HCT116 (cell line): ENCODE measurements around the gene KRTAP10-1. TPM values are rescaled to one million over a fixed set of nuclear protein-coding genes. Genes with fewer than 3 reads are reported as not detected.
A peak's percentile ranks its signal among the peaks of the same experiment; 100 is the strongest.

Experiments
- ATAC-seq: fragments of 200-7000 bp; cut with Tn5 transposase; 2 replicates; pipeline ENCODE4 v1.9.1; 2020; ENCODE audit warnings: mild to moderate bottlenecking, moderate library complexity
- BruUV-seq: library from RNA; stranded (reverse); fragments of 400-500 nt; replicated peaks from 2 replicates; lab custom pipeline; 2021; lab: Mats Ljungman, UMichigan
- CTCF ChIA-PET: fragments of 300-600 bp; sonication (Branson Sonifier 250); formaldehyde crosslinking; loops from one replicate; lab custom pipeline; 2021; ENCODE audit warnings: antibody characterized with exemption; lab: Charles Lee
- POLR2A ChIA-PET: fragments of 300-600, 350-600 bp; sonication (Branson Sonifier 250); formaldehyde crosslinking; loops from one replicate; lab custom pipeline; 2021; ENCODE audit warnings: antibody characterized with exemption; lab: Charles Lee
- RAD21 ChIA-PET, 2 experiments: fragments of 300-600 bp; sonication (Branson Sonifier 250); formaldehyde crosslinking; loops; one replicate each; lab custom pipeline; 2023; ENCODE audit warnings: low total read pairs in 2 of 2; ENCODE audit not compliant: uncharacterized antibody in 2 of 2, unreplicated experiment in 2 of 2, low non-redundant PET in 1 of 2; lab: Charles Lee
- DNase-seq: peaks from one replicate; pipeline ENCODE4 v3.0.0-alpha.2; 2010; ENCODE audit warnings: low read depth, low spot score
- H2AFZ ChIP-seq: fragments of 200-600 bp; shearing (Covaris generic), sonication (generic); 2 replicates; pipeline ENCODE4 v1.6.1; 2017; ENCODE audit warnings: low read depth, mixed run types, mixed read lengths, antibody characterized with exemption, low read length; ENCODE audit not compliant: poor library complexity, severe bottlenecking
- H3K27ac ChIP-seq: 2 replicates; pipeline ENCODE4 v1.5.1; 2012; ENCODE audit warnings: low read depth, low read length
- H3K27me3 ChIP-seq: fragments of 200-600 bp; sonication (generic); 2 replicates; pipeline ENCODE4 v1.6.1; 2016; ENCODE audit warnings: mixed run types, low read length, mixed read lengths; ENCODE audit not compliant: insufficient read depth
- H3K36me3 ChIP-seq, 2 experiments: fragments of 200-500 bp in 1 of 2; fragments of 200-600 bp in 1 of 2; sonication (Bioruptor generic) in 1 of 2; sonication (generic) in 1 of 2; 2 replicates each; pipeline versions ENCODE4 v1.5.1 to v1.6.1; 2014 to 2016; ENCODE audit warnings: low read length in 2 of 2, inconsistent platforms in 1 of 2, mixed read lengths in 1 of 2, mixed run types in 1 of 2; ENCODE audit not compliant: insufficient read depth in 2 of 2, control insufficient read depth in 1 of 2
- H3K4me1 ChIP-seq, 2 experiments: fragments of 200-600 bp in 1 of 2; sonication (generic) in 1 of 2; 2 replicates each; pipeline versions ENCODE4 v1.5.1 to v1.6.1; 2012 to 2017; ENCODE audit warnings: low read length in 2 of 2, inconsistent platforms in 1 of 2, mild to moderate bottlenecking in 1 of 2, mixed read lengths in 1 of 2, mixed run types in 1 of 2, moderate library complexity in 1 of 2; ENCODE audit not compliant: insufficient read depth in 2 of 2, control insufficient read depth in 1 of 2
- H3K4me2 ChIP-seq: fragments of 200-600 bp; sonication (generic); 2 replicates; pipeline ENCODE4 v1.6.1; 2017; ENCODE audit warnings: mixed run types, low read length, mixed read lengths
- H3K4me3 ChIP-seq, 2 experiments: fragments of 200-600 bp in 1 of 2; sonication (generic) in 1 of 2; replicated peaks in 1 of 2; 2 replicates each; pipeline ENCODE4 v1.5.1; 2011 to 2016; ENCODE audit warnings: low read length in 2 of 2, control low read depth in 1 of 2, low read depth in 1 of 2, mild to moderate bottlenecking in 1 of 2, mixed read lengths in 1 of 2, mixed run types in 1 of 2
- H3K79me2 ChIP-seq: fragments of 200-600 bp; sonication (generic); 2 replicates; pipeline ENCODE4 v1.6.1; 2017; ENCODE audit warnings: mild to moderate bottlenecking, mixed run types, low read length, moderate library complexity, mixed read lengths; ENCODE audit not compliant: insufficient read depth
- H3K9ac ChIP-seq: fragments of 200-600 bp; sonication (generic); 2 replicates; pipeline ENCODE4 v1.6.1; 2016; ENCODE audit warnings: low read length, mixed read lengths
- H3K9me2 ChIP-seq: fragments of 200-600 bp; sonication (generic), shearing (Covaris generic); 2 replicates; pipeline ENCODE4 v1.6.1; 2017; ENCODE audit warnings: mixed run types, mild to moderate bottlenecking, moderate library complexity; ENCODE audit not compliant: insufficient read depth
- H3K9me3 ChIP-seq, 2 experiments: fragments of 200-500 bp in 1 of 2; fragments of 200-600 bp in 1 of 2; sonication (Bioruptor generic) in 1 of 2; sonication (generic) in 1 of 2; 2 replicates each; pipeline ENCODE4 v1.6.1; 2014 to 2017; ENCODE audit warnings: low read length in 2 of 2, mixed read lengths in 2 of 2, inconsistent platforms in 1 of 2, low read depth in 1 of 2, mild to moderate bottlenecking in 1 of 2, mixed run types in 1 of 2, moderate library complexity in 1 of 2; ENCODE audit not compliant: control insufficient read depth in 1 of 2, insufficient read depth in 1 of 2
- H4K20me1 ChIP-seq: fragments of 200-600 bp; sonication (generic), shearing (Covaris generic); 2 replicates; pipeline ENCODE4 v1.6.1; 2017; ENCODE audit warnings: mixed run types, mild to moderate bottlenecking, moderate library complexity; ENCODE audit not compliant: insufficient read depth
- ATF3 ChIP-seq: IDR thresholded peaks from 2 replicates; pipeline ENCODE4 v1.6.1; 2012
- EGR1 ChIP-seq: IDR thresholded peaks from 2 replicates; pipeline ENCODE4 v1.6.1; 2012; ENCODE audit warnings: low read depth
- FOSL1 ChIP-seq: IDR thresholded peaks from 2 replicates; pipeline ENCODE4 v1.6.1; 2012; ENCODE audit warnings: low read depth
- JUND ChIP-seq: IDR thresholded peaks from 2 replicates; pipeline ENCODE4 v1.6.1; 2012
- SIN3A ChIP-seq: IDR thresholded peaks from 2 replicates; pipeline ENCODE4 v1.6.1; 2012; ENCODE audit warnings: low read depth
- SP1 ChIP-seq: IDR thresholded peaks from 2 replicates; pipeline ENCODE4 v1.6.1; 2012; ENCODE audit warnings: low read depth
- SRF ChIP-seq: IDR thresholded peaks from 2 replicates; pipeline ENCODE4 v1.6.1; 2012; ENCODE audit warnings: low read depth
- YY1 ChIP-seq: IDR thresholded peaks from 2 replicates; pipeline ENCODE4 v1.6.1; 2011; ENCODE audit warnings: low read length, low read depth, moderate library complexity, mild to moderate bottlenecking; ENCODE audit not compliant: insufficient replicate concordance; ENCODE audit errors: extremely low read depth
- ZBTB33 ChIP-seq: IDR thresholded peaks from 2 replicates; pipeline ENCODE4 v1.6.1; 2011; ENCODE audit warnings: mild to moderate bottlenecking, low read length, moderate library complexity; ENCODE audit not compliant: insufficient replicate concordance; ENCODE audit errors: extremely low read depth
- ZNF274 ChIP-seq: fragments of 200-500 bp; sonication (Bioruptor generic); IDR thresholded peaks from 2 replicates; pipeline ENCODE4 v1.6.1; 2014; ENCODE audit warnings: mild to moderate bottlenecking, low read depth, low read length, inconsistent platforms
- intact Hi-C: fragments of 100-400 bp; cut with micrococcal nuclease; formaldehyde crosslinking; loops from 2 replicates; pipeline ENCODE4 v1.10.0; 2022
- total RNA-seq: library from RNA; stranded (reverse); gene quantifications from one replicate; pipeline ENCODE4 v1.2.1, GENCODE V29; 2021; ENCODE audit not compliant: unreplicated experiment
- TF ChIP-seq, protein P1 (sequence below): IDR thresholded peaks from 2 replicates; pipeline ENCODE4 v1.6.1; 2012; ENCODE audit warnings: low read depth

The KRTAP10-1 gene
- total RNA-seq, 1 experiment from 2014 or later, result not detected

- no peaks in the 10 kb centered on the region for H3K9me2 ChIP-seq
- H3K4me2 ChIP-seq, result no peak overlapping the region
- H3K27ac ChIP-seq, result no peak overlapping the region
- POLR2A ChIA-PET, result no interaction called here
- H3K4me1 ChIP-seq, result peaks cover 3 to 13% of the 10 kb centered on the region in 2 experiments; a peak in 2 of 4 replicates
- no TSS peak for BruUV-seq
- H3K9me3 ChIP-seq, result peaks cover 3 to 17% of the 10 kb centered on the region in 2 experiments; a peak in 1 of 4 replicates
- ATAC-seq, result no peak
- peaks cover 12% of the 10 kb centered on the region; the same call in 1 of the 2 replicates for H3K79me2 ChIP-seq
- RAD21 ChIA-PET, result no interaction called here
- intact Hi-C loops, result loop anchor here (10.0 kb wide), 1 partner anchor 615 kb away; no protein-coding TSS in a partner anchor
- H4K20me1 ChIP-seq, result no peaks in the 10 kb centered on the region
- no peak for TF ChIP-seq SIN3A
- no peak for TF ChIP-seq YY1
- no peak for TF ChIP-seq SRF
- TF ChIP-seq FOSL1, result no peak
- no peak for TF ChIP-seq ATF3
- DNase-seq, result no peak
- H2AFZ ChIP-seq, result no peak overlapping the region
- H3K9ac ChIP-seq, result no peak overlapping the region
- no peaks in the 10 kb centered on the region for H3K27me3 ChIP-seq
- no peaks in the 10 kb centered on the region for H3K36me3 ChIP-seq
- H3K4me3 ChIP-seq, result no peak overlapping the region
- CTCF ChIA-PET, result no interaction called here
These were observed 20.4 kb downstream of the KRTAP10-1 start for GRCh38 chr21:44519346-44520325.

DNA sequence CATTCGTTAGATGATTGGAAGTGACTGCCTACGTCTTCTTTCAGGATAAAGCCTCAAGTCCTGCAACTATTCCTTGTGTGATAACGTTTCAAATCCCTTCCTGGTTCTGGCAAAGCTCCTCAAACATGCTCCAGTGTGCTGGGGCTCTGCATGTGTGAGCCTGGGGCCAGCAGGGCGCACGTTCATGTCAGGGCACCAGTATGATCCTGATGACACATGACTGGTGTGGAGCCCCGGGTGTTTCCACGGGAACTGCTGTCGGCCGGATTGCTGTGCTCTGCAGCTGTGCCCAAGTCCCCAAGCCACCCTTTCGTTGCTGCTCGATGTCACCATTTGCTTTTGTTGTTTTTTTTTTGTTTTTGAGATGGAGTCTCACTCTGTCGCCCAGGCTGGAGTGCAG, 21.3 kb downstream of the KRTAP10-1 start:
- intact Hi-C loops, result loop anchor here (10.0 kb wide), 1 partner anchor 616 kb away; no protein-coding TSS in a partner anchor
- DNase-seq (no peak), ATAC-seq (no peak)
- Histone ChIP-seq H3K9me2 (no peaks in the 10 kb centered on the region), H4K20me1 (no peaks in the 10 kb centered on the region), H3K9ac (no peak overlapping the region), H3K36me3 (no peaks in the 10 kb centered on the region), H3K27ac (no peak overlapping the region), H3K4me2 (peak overlapping the region; percentile 78), H3K9me3 (peaks cover 0 to 7% of the 10 kb centered on the region in 2 experiments; a peak in 1 of 4 replicates), H2AFZ (no peak overlapping the region), H3K4me3 (peak overlapping the region; percentile 65 to 66; a peak in 3 of 4 replicates), H3K4me1 (peaks cover 3 to 13% of the 10 kb centered on the region in 2 experiments; a peak in 2 of 4 replicates), H3K79me2 (peaks cover 12% of the 10 kb centered on the region; the same call in 1 of the 2 replicates), H3K27me3 (no peaks in the 10 kb centered on the region)
- ChIA-PET RAD21 (no interaction called here), POLR2A (no interaction called here), CTCF (interaction anchor here (2.9 kb wide), 1 partner anchor 275 kb away, joined by 11 read pairs; no protein-coding TSS in a partner anchor)
- BruUV-seq, result no TSS peak
- TF ChIP-seq SIN3A (no peak), EGR1 (no peak), SP1 (no peak), FOSL1 (no peak), ATF3 (no peak), ZNF274 (no peak), JUND (no peak), ZBTB33 (no peak)
- TF ChIP-seq, protein P1, sequence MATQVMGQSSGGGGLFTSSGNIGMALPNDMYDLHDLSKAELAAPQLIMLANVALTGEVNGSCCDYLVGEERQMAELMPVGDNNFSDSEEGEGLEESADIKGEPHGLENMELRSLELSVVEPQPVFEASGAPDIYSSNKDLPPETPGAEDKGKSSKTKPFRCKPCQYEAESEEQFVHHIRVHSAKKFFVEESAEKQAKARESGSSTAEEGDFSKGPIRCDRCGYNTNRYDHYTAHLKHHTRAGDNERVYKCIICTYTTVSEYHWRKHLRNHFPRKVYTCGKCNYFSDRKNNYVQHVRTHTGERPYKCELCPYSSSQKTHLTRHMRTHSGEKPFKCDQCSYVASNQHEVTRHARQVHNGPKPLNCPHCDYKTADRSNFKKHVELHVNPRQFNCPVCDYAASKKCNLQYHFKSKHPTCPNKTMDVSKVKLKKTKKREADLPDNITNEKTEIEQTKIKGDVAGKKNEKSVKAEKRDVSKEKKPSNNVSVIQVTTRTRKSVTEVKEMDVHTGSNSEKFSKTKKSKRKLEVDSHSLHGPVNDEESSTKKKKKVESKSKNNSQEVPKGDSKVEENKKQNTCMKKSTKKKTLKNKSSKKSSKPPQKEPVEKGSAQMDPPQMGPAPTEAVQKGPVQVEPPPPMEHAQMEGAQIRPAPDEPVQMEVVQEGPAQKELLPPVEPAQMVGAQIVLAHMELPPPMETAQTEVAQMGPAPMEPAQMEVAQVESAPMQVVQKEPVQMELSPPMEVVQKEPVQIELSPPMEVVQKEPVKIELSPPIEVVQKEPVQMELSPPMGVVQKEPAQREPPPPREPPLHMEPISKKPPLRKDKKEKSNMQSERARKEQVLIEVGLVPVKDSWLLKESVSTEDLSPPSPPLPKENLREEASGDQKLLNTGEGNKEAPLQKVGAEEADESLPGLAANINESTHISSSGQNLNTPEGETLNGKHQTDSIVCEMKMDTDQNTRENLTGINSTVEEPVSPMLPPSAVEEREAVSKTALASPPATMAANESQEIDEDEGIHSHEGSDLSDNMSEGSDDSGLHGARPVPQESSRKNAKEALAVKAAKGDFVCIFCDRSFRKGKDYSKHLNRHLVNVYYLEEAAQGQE, result no peak
